Hepatocyte (in vitro differentiated cells): Measurements from ENCODE around the gene CARD11. TPM values are rescaled to one million over a fixed set of nuclear protein-coding genes. Genes with fewer than 3 reads are reported as not detected.

Source experiments
- DNase-seq: peaks from one replicate; pipeline ENCODE4 v3.0.0-alpha.2; 2016; ENCODE audit warnings: low spot score
- H2AFZ ChIP-seq: fragments of 200-600 bp; sonication (generic); 2 replicates; pipeline ENCODE4 v1.6.0; 2016; ENCODE audit warnings: antibody characterized with exemption, mild to moderate bottlenecking
- H3K27ac ChIP-seq: fragments of 200-600 bp; sonication (generic); 2 replicates; pipeline ENCODE4 v1.5.1; 2016; ENCODE audit warnings: mild to moderate bottlenecking
- H3K27me3 ChIP-seq: fragments of 200-600 bp; sonication (generic); 2 replicates; pipeline ENCODE4 v1.6.1; 2016
- H3K36me3 ChIP-seq: fragments of 200-600 bp; sonication (generic); replicated peaks from 2 replicates; pipeline ENCODE4 v1.5.1; 2016; ENCODE audit warnings: low read depth; ENCODE audit not compliant: insufficient read depth
- H3K4me1 ChIP-seq: fragments of 200-600 bp; sonication (generic); 2 replicates; pipeline ENCODE4 v1.5.1; 2016; ENCODE audit warnings: mild to moderate bottlenecking, moderate library complexity; ENCODE audit not compliant: insufficient read depth
- H3K4me2 ChIP-seq: fragments of 200-600 bp; sonication (generic); 2 replicates; pipeline ENCODE4 v1.6.0; 2016
- H3K4me3 ChIP-seq: fragments of 200-600 bp; sonication (generic); 2 replicates; pipeline ENCODE4 v1.5.1; 2016; ENCODE audit warnings: mild to moderate bottlenecking
- H3K79me2 ChIP-seq: fragments of 200-600 bp; sonication (generic); 2 replicates; pipeline ENCODE4 v1.6.0; 2017; ENCODE audit warnings: mild to moderate bottlenecking
- H3K9me2 ChIP-seq: fragments of 200-600 bp; sonication (generic); replicated peaks from 2 replicates; pipeline ENCODE4 v1.6.0; 2017; ENCODE audit warnings: mild to moderate bottlenecking; ENCODE audit not compliant: insufficient read depth
- H3K9me3 ChIP-seq: fragments of 200-600 bp; sonication (generic); 2 replicates; pipeline ENCODE4 v1.5.1; 2016; ENCODE audit warnings: low read depth, mild to moderate bottlenecking
- H4K20me1 ChIP-seq: fragments of 200-600 bp; sonication (generic); 2 replicates; pipeline ENCODE4 v1.6.0; 2016; ENCODE audit warnings: mild to moderate bottlenecking; ENCODE audit not compliant: insufficient read depth, poor library complexity, severe bottlenecking
- CTCF ChIP-seq: fragments of 200-600 bp; sonication (generic); IDR thresholded peaks from 2 replicates; pipeline ENCODE4 v1.5.1; 2016; ENCODE audit warnings: antibody characterized with exemption, mild to moderate bottlenecking; ENCODE audit not compliant: poor library complexity
- EZH2 ChIP-seq: fragments of 200-600 bp; sonication (generic); IDR thresholded peaks from 2 replicates; pipeline ENCODE4 v1.6.1; 2016; ENCODE audit warnings: antibody characterized with exemption, mild to moderate bottlenecking, borderline replicate concordance
- EZH2phosphoT487 ChIP-seq: fragments of 200-600 bp; sonication (generic); IDR thresholded peaks from one replicate; pipeline ENCODE4 v1.6.1; 2018; ENCODE audit warnings: antibody characterized with exemption, mild to moderate bottlenecking, low read depth, moderate library complexity; ENCODE audit not compliant: unreplicated experiment, severe bottlenecking
- WGBS: methylation state at CpG from one replicate; pipeline ENCODE4 v1.1.6; 2016; ENCODE audit warnings: low lambda C conversion rate; ENCODE audit errors: missing lambda C conversion rate; 5-methylcytosine and 5-hydroxymethylcytosine counted together
- polyA plus RNA-seq: library from polyadenylated mRNA; unstranded; fragments of >200 nt; fragmentation: Nextera tagmentation; extraction: Ambion mirVana; gene quantifications from 2 replicates; pipeline ENCODE4 v1.2.1, GENCODE V29; 2016
- total RNA-seq: library from RNA; depleted of rRNA; stranded (reverse); fragments of >200 nt; gene quantifications from 2 replicates; pipeline ENCODE4 v1.2.3, GENCODE V29; 2014

CARD11 gene
- total and polyA plus RNA-seq, 2 experiments from 2014 or later: 9.6 to 10.9 TPM

GRCh38 chr7:2920041-2920440, 123.6 kb downstream of the CARD11 start:
- Histone ChIP-seq H3K4me2 (no peak overlapping the region), H3K4me3 (no peak overlapping the region), H3K9me3 (no peaks in the 10 kb centered on the region), H3K36me3 (no peaks in the 10 kb centered on the region), H2AFZ (no peak overlapping the region), H3K27me3 (no peaks in the 10 kb centered on the region), H4K20me1 (no peaks in the 10 kb centered on the region), H3K9me2 (no peaks in the 10 kb centered on the region), H3K27ac (no peak overlapping the region), H3K4me1 (no peaks in the 10 kb centered on the region), H3K79me2 (no peaks in the 10 kb centered on the region)
- 96% methylated on average over 4 of the region's 4 CpGs for WGBS
- no peak for DNase-seq
- no peak for TF ChIP-seq CTCF
- no peak for TF ChIP-seq EZH2
- no peak for TF ChIP-seq EZH2phosphoT487

GRCh38 chr7:2919256-2919655, 124.4 kb downstream of the CARD11 start:
- Histone ChIP-seq H3K4me2 (no peak overlapping the region), H3K9me2 (no peaks in the 10 kb centered on the region), H3K36me3 (no peaks in the 10 kb centered on the region), H3K27ac (no peak overlapping the region), H2AFZ (no peak overlapping the region), H3K4me1 (no peaks in the 10 kb centered on the region), H3K27me3 (no peaks in the 10 kb centered on the region), H3K9me3 (no peaks in the 10 kb centered on the region), H3K4me3 (no peak overlapping the region), H3K79me2 (no peaks in the 10 kb centered on the region), H4K20me1 (no peaks in the 10 kb centered on the region)
- DNase-seq: no peak
- 97% methylated on average over 19 of the region's 19 CpGs for WGBS
- TF ChIP-seq CTCF (no peak), EZH2phosphoT487 (no peak), EZH2 (no peak)

- Histone ChIP-seq H4K20me1 (no peaks in the 10 kb centered on the region), H3K4me2 (no peak overlapping the region), H3K36me3 (no peaks in the 10 kb centered on the region), H3K27me3 (no peaks in the 10 kb centered on the region), H3K4me1 (no peaks in the 10 kb centered on the region), H3K9me3 (no peaks in the 10 kb centered on the region), H3K9me2 (no peaks in the 10 kb centered on the region), H3K79me2 (no peaks in the 10 kb centered on the region), H2AFZ (no peak overlapping the region), H3K27ac (no peak overlapping the region), H3K4me3 (no peak overlapping the region)
- WGBS: 91% methylated on average over 20 of the region's 20 CpGs
- no peak for TF ChIP-seq EZH2phosphoT487
- no peak for TF ChIP-seq EZH2
- no peak for TF ChIP-seq CTCF
- no peak for DNase-seq
These were observed 125.3 kb downstream of the CARD11 start for GRCh38 chr7:2918406-2918805.

GRCh38 chr7:2915023-2915422, 128.6 kb downstream of the CARD11 start:
- H3K27ac ChIP-seq: no peak overlapping the region
- no peaks in the 10 kb centered on the region for H3K27me3 ChIP-seq
- no peak for DNase-seq
- 95% methylated on average over 16 of the region's 16 CpGs for WGBS
- H3K4me2 ChIP-seq: no peak overlapping the region
- no peak overlapping the region for H3K4me3 ChIP-seq
- no peaks in the 10 kb centered on the region for H3K4me1 ChIP-seq
- no peak overlapping the region for H2AFZ ChIP-seq
- H3K9me2 ChIP-seq: no peaks in the 10 kb centered on the region
- no peaks in the 10 kb centered on the region for H3K9me3 ChIP-seq
- H3K79me2 ChIP-seq: no peaks in the 10 kb centered on the region
- TF ChIP-seq CTCF (no peak), EZH2 (no peak), EZH2phosphoT487 (no peak)
- no peaks in the 10 kb centered on the region for H3K36me3 ChIP-seq
- H4K20me1 ChIP-seq: no peaks in the 10 kb centered on the region
